Measurements from ENCODE around the gene BRD7. TPM values are rescaled to one million over a fixed set of nuclear protein-coding genes. Genes with fewer than 3 reads are reported as not detected.

BRD7 gene
- total RNA-seq, 4 donors from 2014 or later: 27.8 to 46.2 (median 36.8) TPM

GRCh38 chr16:50281391-50282009, 87.3 kb downstream of the BRD7 start:
- Histone ChIP-seq H3K4me3 (peak overlapping the region; percentile 11 to 38 (median 20)), H3K4me1 (peaks cover 0 to 52% (median 48%) of the 10 kb centered on the region in 4 donors), H3K27ac (peak overlapping the region; percentile 46 to 83 (median 64)), H3K9me3 (no peaks in the 10 kb centered on the region), H3K27me3 (no peaks in the 10 kb centered on the region), H3K36me3 (no peaks in the 10 kb centered on the region)
- no peak for DNase-seq
- TF ChIP-seq POLR2A (IDR thresholded peaks at IDR 0.05) (no peak), CTCF (IDR thresholded peaks at IDR 0.05) (no peak)

DNA sequence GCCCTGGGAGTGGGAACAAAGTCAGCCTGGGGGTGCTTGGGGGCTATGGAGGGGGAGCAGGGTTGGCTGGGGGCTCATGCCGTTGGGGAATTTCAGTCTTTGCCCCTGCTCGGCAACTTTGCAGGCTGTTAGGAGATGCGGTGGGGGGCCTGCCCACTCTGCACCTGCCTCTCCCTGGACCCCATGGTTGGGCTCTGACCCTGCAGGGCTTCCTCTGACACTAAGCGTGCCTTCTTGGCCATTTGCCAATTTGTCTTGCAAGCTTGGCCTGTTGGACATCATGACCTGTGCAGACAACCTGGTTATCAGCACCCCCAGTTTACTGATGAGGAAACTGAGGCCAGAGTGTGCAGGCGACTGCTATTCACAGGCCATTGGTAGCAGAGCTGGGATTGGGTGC, 87.9 kb downstream of the BRD7 start:
- peak overlapping the region in 2 of 4 donors; percentile 60 to 83 for H3K27ac ChIP-seq
- H3K9me3 ChIP-seq: no peaks in the 10 kb centered on the region
- no peak for DNase-seq
- no peaks in the 10 kb centered on the region for H3K27me3 ChIP-seq
- no peaks in the 10 kb centered on the region for H3K36me3 ChIP-seq
- H3K4me1 ChIP-seq: peaks cover 0 to 58% (median 52%) of the 10 kb centered on the region in 4 donors
- TF ChIP-seq POLR2A (IDR thresholded peaks at IDR 0.05) (no peak), CTCF (IDR thresholded peaks at IDR 0.05) (no peak)
- H3K4me3 ChIP-seq: peak overlapping the region in 1 of 4 donors; percentile 38

GRCh38 chr16:50279504-50279865, 89.3 kb downstream of the BRD7 start:
- TF ChIP-seq CTCF (IDR thresholded peaks at IDR 0.05): no peak
- TF ChIP-seq POLR2A (IDR thresholded peaks at IDR 0.05): no peak
- Histone ChIP-seq H3K9me3 (no peaks in the 10 kb centered on the region), H3K27me3 (no peaks in the 10 kb centered on the region), H3K27ac (peak overlapping the region in 1 of 4 donors; percentile 59), H3K4me1 (peaks cover 0 to 69% (median 57%) of the 10 kb centered on the region in 4 donors), H3K4me3 (no peak overlapping the region), H3K36me3 (no peaks in the 10 kb centered on the region)
- DNase-seq: peak in 1 of 3 donors; percentile 19

- Histone ChIP-seq H3K36me3 (no peaks in the 10 kb centered on the region), H3K27ac (peak overlapping the region in 2 of 4 donors; percentile 29 to 93), H3K4me1 (peaks cover 0 to 64% (median 52%) of the 10 kb centered on the region in 4 donors), H3K9me3 (no peaks in the 10 kb centered on the region), H3K4me3 (no peak overlapping the region), H3K27me3 (no peaks in the 10 kb centered on the region)
- no peak for TF ChIP-seq CTCF (IDR thresholded peaks at IDR 0.05)
- TF ChIP-seq POLR2A (IDR thresholded peaks at IDR 0.05): no peak
- no peak for DNase-seq
These were observed 90.5 kb downstream of the BRD7 start for GRCh38 chr16:50278251-50278650.

DNA sequence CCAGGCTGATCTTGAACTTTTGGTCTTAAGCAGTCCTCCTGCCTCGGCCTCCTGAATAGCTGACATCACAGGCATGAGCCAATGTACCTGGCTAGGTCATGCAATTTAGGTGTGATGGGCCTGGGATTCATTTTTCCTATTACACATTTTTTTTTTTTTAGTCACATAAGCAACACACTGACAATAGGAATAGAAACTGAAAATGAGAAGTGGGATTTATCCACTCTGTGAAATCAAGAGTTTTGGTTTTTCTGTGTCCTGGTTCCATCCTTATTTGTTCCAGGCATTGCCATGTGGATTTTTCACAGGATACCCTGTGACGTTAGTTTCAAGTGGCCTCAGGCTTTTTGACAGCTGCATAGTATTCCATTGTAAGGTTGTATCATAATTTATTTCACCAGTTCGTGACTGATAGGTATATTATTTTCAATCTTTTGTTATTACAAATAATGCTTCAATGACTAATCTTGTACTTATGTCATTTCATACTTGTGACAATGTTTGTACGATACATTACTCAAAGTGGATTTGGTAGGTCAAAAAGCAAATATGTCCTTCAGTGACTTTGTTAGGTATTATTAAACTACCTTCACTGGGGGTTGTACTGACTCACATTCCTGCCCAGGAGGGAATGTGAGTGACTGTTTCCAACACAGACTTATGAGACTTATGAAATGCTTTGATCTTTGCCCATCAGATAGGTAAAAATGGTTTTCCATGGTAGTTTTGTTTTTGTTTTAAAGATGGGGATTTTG, 91.8 kb downstream of the BRD7 start:
- no peaks in the 10 kb centered on the region for H3K27me3 ChIP-seq
- H3K4me3 ChIP-seq: no peak overlapping the region
- no peak for DNase-seq
- H3K4me1 ChIP-seq: peaks cover 0 to 65% (median 42%) of the 10 kb centered on the region in 4 donors
- peak overlapping the region in 2 of 4 donors; percentile 29 to 93 for H3K27ac ChIP-seq
- TF ChIP-seq POLR2A (IDR thresholded peaks at IDR 0.05): no peak
- no peak for TF ChIP-seq CTCF (IDR thresholded peaks at IDR 0.05)
- H3K9me3 ChIP-seq: no peaks in the 10 kb centered on the region
- H3K36me3 ChIP-seq: no peaks in the 10 kb centered on the region

Data from Peyer's patch (tissue), 4 donors.